AG04450 (cell line): ENCODE results near the gene TSPAN9. TPM values are rescaled to one million over a fixed set of nuclear protein-coding genes. Genes with fewer than 3 reads are reported as not detected.

ENCODE experiments used
- CTCF ChIA-PET: fragments of 300-600, 350-600 bp; formaldehyde crosslinking; extraction: SDS; loops from one replicate; lab custom pipeline; 2022; ENCODE audit warnings: antibody characterized with exemption, inconsistent platforms; lab: Charles Lee
- POLR2A ChIA-PET: fragments of 350-600 bp; formaldehyde crosslinking; extraction: SDS; loops from one replicate; lab custom pipeline; 2021; ENCODE audit warnings: antibody characterized with exemption, inconsistent platforms; lab: Yijun Ruan, JAX
- DNase-seq: peaks from one replicate; pipeline ENCODE4 v3.0.0-alpha.2; 2011; ENCODE audit warnings: low read depth, low spot score
- H3K27ac ChIP-seq: one replicate; pipeline ENCODE4 v1.5.1; 2012; ENCODE audit warnings: low read depth, low read length, control low read depth
- H3K27me3 ChIP-seq: one replicate; pipeline ENCODE4 v1.6.0; 2012; ENCODE audit warnings: low read length; ENCODE audit not compliant: control insufficient read depth, insufficient read depth
- H3K4me3 ChIP-seq: 2 replicates; pipeline ENCODE4 v1.5.1; 2011; ENCODE audit warnings: mild to moderate bottlenecking, low read depth, low read length, control low read depth
- H3K9me3 ChIP-seq: 2 replicates; pipeline ENCODE4 v1.5.1; 2012; ENCODE audit warnings: low read length; ENCODE audit not compliant: control insufficient read depth, insufficient read depth
- polyA plus RNA-seq: library from polyadenylated mRNA; depleted of rRNA; stranded (reverse); fragments of >200 nt; gene quantifications from 2 replicates; pipeline ENCODE4 v1.2.3, GENCODE V29; 2011
- TF ChIP-seq, protein P1 (sequence below): IDR thresholded peaks from 2 replicates; pipeline ENCODE4 v1.5.1; 2011; ENCODE audit warnings: low read depth, low read length, control low read depth, inconsistent platforms

The TSPAN9 gene
- polyA plus RNA-seq, 1 experiment = 68.0 TPM

DNA sequence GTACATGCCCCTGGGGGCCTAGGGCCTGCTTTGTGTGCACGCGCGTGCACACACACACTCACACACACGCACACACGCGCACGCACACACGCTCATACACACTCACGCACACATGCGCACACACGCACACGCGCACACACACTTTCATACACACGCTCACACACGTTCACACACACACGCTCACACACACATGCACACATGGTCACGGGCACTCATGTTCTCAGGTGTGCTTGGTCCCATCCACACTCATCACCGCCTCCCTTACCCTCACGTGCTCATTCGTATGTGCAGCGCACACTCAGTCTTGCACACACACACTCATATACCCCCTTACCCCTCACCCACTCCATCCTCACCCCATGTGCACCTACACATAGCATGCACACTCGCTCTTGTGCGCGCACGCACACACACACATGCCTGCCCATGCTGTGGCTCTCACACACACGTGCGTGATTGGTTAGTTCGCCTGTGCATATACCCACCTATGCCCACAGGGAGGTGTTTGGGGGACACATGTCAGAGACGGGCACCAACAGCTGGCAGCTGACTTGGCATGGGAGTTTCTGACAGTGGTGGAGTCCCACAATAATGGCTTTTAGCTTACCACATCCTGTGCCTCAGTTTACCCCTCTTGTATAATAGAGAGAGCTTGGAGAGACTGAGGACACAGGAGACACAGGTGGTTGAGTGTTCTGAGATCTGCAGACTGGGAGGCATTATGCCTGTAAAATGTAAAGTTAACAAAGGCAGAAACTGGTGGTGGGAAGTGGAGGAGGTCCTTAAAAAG is 28.7 kb downstream of the TSPAN9 start:
- ChIA-PET POLR2A (interaction anchor here (0.6 kb wide), 1 partner anchor 27 kb away, joined by 4 read pairs; no protein-coding TSS in a partner anchor), CTCF (interaction anchor here (1.2 to 2.0 kb wide), 3 partner anchors 33 to 97 kb away, joined by 4 to 11 read pairs (median 6); no protein-coding TSS in a partner anchor)
- Histone ChIP-seq H3K9me3 (no peaks in the 10 kb centered on the region), H3K4me3 (no peak overlapping the region), H3K27ac (no peak overlapping the region), H3K27me3 (no peaks in the 10 kb centered on the region)
- TF ChIP-seq, protein P1, sequence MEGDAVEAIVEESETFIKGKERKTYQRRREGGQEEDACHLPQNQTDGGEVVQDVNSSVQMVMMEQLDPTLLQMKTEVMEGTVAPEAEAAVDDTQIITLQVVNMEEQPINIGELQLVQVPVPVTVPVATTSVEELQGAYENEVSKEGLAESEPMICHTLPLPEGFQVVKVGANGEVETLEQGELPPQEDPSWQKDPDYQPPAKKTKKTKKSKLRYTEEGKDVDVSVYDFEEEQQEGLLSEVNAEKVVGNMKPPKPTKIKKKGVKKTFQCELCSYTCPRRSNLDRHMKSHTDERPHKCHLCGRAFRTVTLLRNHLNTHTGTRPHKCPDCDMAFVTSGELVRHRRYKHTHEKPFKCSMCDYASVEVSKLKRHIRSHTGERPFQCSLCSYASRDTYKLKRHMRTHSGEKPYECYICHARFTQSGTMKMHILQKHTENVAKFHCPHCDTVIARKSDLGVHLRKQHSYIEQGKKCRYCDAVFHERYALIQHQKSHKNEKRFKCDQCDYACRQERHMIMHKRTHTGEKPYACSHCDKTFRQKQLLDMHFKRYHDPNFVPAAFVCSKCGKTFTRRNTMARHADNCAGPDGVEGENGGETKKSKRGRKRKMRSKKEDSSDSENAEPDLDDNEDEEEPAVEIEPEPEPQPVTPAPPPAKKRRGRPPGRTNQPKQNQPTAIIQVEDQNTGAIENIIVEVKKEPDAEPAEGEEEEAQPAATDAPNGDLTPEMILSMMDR = no peak
- no peak for DNase-seq

DNA sequence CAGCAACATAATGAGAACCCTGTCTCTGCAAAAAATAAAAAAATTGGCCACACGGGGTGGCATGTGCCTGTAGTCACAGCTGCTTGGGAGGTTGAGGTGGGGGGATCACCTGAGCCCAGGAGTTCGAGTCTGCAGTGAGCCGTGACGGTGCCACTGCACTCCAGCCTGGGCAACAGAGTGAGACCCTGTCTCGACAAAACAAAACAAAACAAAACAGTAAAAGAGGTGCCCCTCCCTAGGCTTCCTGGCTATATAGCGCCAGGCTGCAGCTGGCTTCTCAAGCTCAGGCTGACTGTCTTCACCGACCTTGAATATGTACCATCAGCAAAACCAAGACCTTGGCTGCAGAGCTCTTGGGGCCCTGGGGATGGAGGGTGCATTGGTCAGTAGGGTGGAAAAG is 29.4 kb downstream of the TSPAN9 start:
- POLR2A ChIA-PET = no interaction called here
- CTCF ChIA-PET = interaction anchor here (1.2 kb wide), 1 partner anchor 96 kb away, joined by 4 read pairs; no protein-coding TSS in a partner anchor
- H3K27me3 ChIP-seq = no peaks in the 10 kb centered on the region
- no peak overlapping the region for H3K27ac ChIP-seq
- H3K9me3 ChIP-seq = no peaks in the 10 kb centered on the region
- TF ChIP-seq, protein P1 = no peak
- DNase-seq = no peak
- H3K4me3 ChIP-seq = no peak overlapping the region

DNA sequence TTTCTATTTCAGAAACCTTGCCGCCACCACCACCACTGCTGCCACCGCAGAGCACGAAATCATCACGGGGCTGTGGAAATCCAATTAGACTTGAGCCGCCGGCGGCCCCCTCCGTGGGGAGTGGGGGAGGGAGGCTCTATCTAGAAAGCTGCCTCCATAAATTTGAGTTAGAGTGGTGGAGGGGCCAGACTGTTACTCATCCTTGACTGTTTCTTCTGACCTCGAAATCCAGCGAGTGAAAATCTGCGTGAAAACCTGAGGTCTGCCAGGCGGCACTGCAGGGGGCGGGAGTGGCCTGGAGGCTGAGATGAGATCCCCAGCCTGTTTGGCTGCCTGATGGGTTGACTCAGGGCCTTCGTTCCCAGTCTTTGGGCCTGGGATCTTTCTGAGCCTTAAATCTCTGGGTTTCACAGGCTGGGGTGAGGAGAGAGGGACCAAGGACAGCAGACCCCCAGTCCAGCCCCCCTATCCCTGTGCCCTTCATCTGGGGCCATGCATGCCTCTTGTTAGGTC is 29.9 kb downstream of the TSPAN9 start:
- ChIA-PET CTCF (interaction anchor here (0.7 to 1.2 kb wide), 2 partner anchors 28 to 96 kb away, joined by 3 to 4 read pairs; no protein-coding TSS in a partner anchor), POLR2A (no interaction called here)
- Histone ChIP-seq H3K27me3 (no peaks in the 10 kb centered on the region), H3K27ac (peak overlapping the region; percentile 22), H3K9me3 (no peaks in the 10 kb centered on the region), H3K4me3 (no peak overlapping the region)
- TF ChIP-seq, protein P1 = no peak
- no peak for DNase-seq

DNA sequence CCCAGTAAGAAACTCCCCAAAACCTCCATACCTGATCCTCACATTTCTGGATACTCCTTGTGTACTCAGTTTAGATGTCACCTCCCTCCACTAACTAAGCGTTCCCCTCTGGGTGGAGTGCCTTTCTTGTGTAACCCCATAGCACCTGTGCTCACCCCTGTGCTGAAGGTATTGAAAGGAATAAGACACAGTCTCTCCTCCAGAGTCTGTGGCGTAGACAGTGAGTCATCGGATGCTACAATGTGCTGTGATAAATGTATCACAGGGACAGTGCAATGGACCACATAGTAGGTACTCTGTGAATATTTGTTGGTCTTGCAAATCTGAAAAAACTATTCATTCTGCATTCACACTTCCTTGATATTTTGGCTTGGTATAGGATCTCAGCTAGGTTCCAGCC is 30.8 kb downstream of the TSPAN9 start:
- CTCF ChIA-PET = no interaction called here
- Histone ChIP-seq H3K27me3 (no peaks in the 10 kb centered on the region), H3K4me3 (no peak overlapping the region), H3K27ac (no peak overlapping the region), H3K9me3 (no peaks in the 10 kb centered on the region)
- no peak for DNase-seq
- POLR2A ChIA-PET = no interaction called here
- TF ChIP-seq, protein P1 = no peak

DNA sequence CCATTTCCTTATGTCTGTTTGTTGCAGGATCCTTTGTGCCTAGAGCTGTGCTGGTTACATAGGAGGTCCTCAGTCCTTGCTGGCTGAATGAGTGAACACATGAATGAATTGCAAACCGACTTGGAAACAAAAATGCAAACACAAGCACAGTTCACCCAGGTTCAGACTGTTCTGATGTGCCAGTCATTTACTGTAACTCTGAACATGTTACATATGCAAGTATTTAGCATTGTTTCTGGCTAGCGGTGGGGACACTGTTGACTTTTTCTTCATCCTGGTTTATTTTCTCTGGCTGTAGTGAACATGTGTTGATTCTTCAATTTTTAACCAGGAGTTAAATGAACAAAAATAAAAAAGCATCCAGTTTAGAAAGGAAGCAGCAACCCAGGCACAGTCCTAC is 33.4 kb downstream of the TSPAN9 start:
- ChIA-PET CTCF (interaction anchor here (0.6 kb wide), 1 partner anchor 14 kb away, joined by 3 read pairs; no protein-coding TSS in a partner anchor), POLR2A (no interaction called here)
- Histone ChIP-seq H3K27me3 (no peaks in the 10 kb centered on the region), H3K9me3 (no peaks in the 10 kb centered on the region), H3K4me3 (no peak overlapping the region), H3K27ac (no peak overlapping the region)
- TF ChIP-seq, protein P1 = no peak
- no peak for DNase-seq
